Smooth muscle cell (in vitro differentiated cells): ENCODE measurements around the gene PRKCD. TPM values are rescaled to one million over a fixed set of nuclear protein-coding genes. Genes with fewer than 3 reads are reported as not detected.

Experiments
- DNase-seq: peaks from one replicate; lab custom pipeline; 2025; ENCODE audit not compliant: unreplicated experiment; lab: John Stamatoyannopoulos, UW
- H2AFZ ChIP-seq: fragments of 200-600 bp; sonication (generic); 2 replicates; pipeline ENCODE4 v1.6.0; 2016; ENCODE audit warnings: antibody characterized with exemption, low read depth, mild to moderate bottlenecking
- H3F3A ChIP-seq: fragments of 200-600 bp; sonication (generic); 2 replicates; pipeline ENCODE4 v1.6.0; 2017; ENCODE audit warnings: antibody characterized with exemption, low read depth
- H3K27ac ChIP-seq: fragments of 200-600 bp; sonication (generic); 2 replicates; pipeline ENCODE4 v1.5.1; 2016; ENCODE audit warnings: low read depth, mild to moderate bottlenecking
- H3K27me3 ChIP-seq: fragments of 200-600 bp; sonication (generic); 2 replicates; pipeline ENCODE4 v1.6.1; 2016; ENCODE audit warnings: low read depth, mild to moderate bottlenecking
- H3K36me3 ChIP-seq: fragments of 200-600 bp; sonication (generic); 2 replicates; pipeline ENCODE4 v1.5.1; 2016; ENCODE audit warnings: low read depth
- H3K4me1 ChIP-seq: fragments of 200-600 bp; sonication (generic); 2 replicates; pipeline ENCODE4 v1.5.1; 2016; ENCODE audit warnings: low read depth
- H3K4me2 ChIP-seq: fragments of 200-600 bp; sonication (generic); 2 replicates; pipeline ENCODE4 v1.6.0; 2016; ENCODE audit warnings: mild to moderate bottlenecking
- H3K4me3 ChIP-seq: fragments of 200-600 bp; sonication (generic); 2 replicates; pipeline ENCODE4 v1.5.1; 2016; ENCODE audit warnings: mild to moderate bottlenecking
- H3K79me2 ChIP-seq: fragments of 200-600 bp; sonication (generic); 2 replicates; pipeline ENCODE4 v1.6.0; 2016; ENCODE audit warnings: low read depth, mild to moderate bottlenecking
- H3K9ac ChIP-seq: fragments of 200-600 bp; sonication (generic); 2 replicates; pipeline ENCODE4 v1.6.0; 2016; ENCODE audit warnings: low read depth
- H3K9me3 ChIP-seq: fragments of 200-600 bp; sonication (generic); replicated peaks from 2 replicates; pipeline ENCODE4 v1.5.1; 2016; ENCODE audit warnings: low read depth
- H4K20me1 ChIP-seq: fragments of 200-600 bp; sonication (generic); 2 replicates; pipeline ENCODE4 v1.6.0; 2016; ENCODE audit warnings: low read depth
- CTCF ChIP-seq: fragments of 200-600 bp; sonication (generic); IDR thresholded peaks from 2 replicates; pipeline ENCODE4 v1.5.1; 2017; ENCODE audit warnings: borderline replicate concordance, mild to moderate bottlenecking, antibody characterized with exemption; ENCODE audit not compliant: insufficient read depth, poor library complexity, severe bottlenecking
- WGBS: methylation state at CpG from one replicate; pipeline ENCODE4 v1.1.7; 2016; ENCODE audit warnings: low lambda C conversion rate; 5-methylcytosine and 5-hydroxymethylcytosine counted together
- polyA plus RNA-seq: library from polyadenylated mRNA; unstranded; fragments of >200 nt; fragmentation: Nextera tagmentation; extraction: Ambion mirVana; gene quantifications from 2 replicates; pipeline ENCODE4 v1.2.1, GENCODE V29; 2016
- total RNA-seq: library from RNA; depleted of rRNA; stranded (reverse); fragments of >200 nt; gene quantifications from 2 replicates; pipeline ENCODE4 v1.2.3, GENCODE V29; 2014

The PRKCD gene
- total and polyA plus RNA-seq, 2 experiments from 2014 or later, result 6.1 to 22.5 TPM

GRCh38 chr3:53215816-53216215, 54.8 kb downstream of the PRKCD start:
- Histone ChIP-seq H2AFZ (no peak overlapping the region), H3K9ac (no peak overlapping the region), H3K4me3 (no peak overlapping the region), H3K4me2 (no peak overlapping the region), H3K9me3 (no peaks in the 10 kb centered on the region), H4K20me1 (no peaks in the 10 kb centered on the region), H3F3A (peaks cover 8% of the 10 kb centered on the region), H3K27ac (no peak overlapping the region), H3K36me3 (no peaks in the 10 kb centered on the region), H3K27me3 (no peaks in the 10 kb centered on the region), H3K4me1 (no peaks in the 10 kb centered on the region), H3K79me2 (no peaks in the 10 kb centered on the region)
- 72% methylated on average over 2 of the region's 2 CpGs for WGBS
- no peak for DNase-seq
- no peak for TF ChIP-seq CTCF

- H3K9me3 ChIP-seq, result no peaks in the 10 kb centered on the region
- H3F3A ChIP-seq, result peaks cover 9% of the 10 kb centered on the region
- TF ChIP-seq CTCF, result no peak
- H3K79me2 ChIP-seq, result no peaks in the 10 kb centered on the region
- no peak overlapping the region for H3K9ac ChIP-seq
- no peak overlapping the region for H2AFZ ChIP-seq
- no peaks in the 10 kb centered on the region for H3K4me1 ChIP-seq
- no peak overlapping the region for H3K4me2 ChIP-seq
- no peaks in the 10 kb centered on the region for H3K27me3 ChIP-seq
- H4K20me1 ChIP-seq, result no peaks in the 10 kb centered on the region
- DNase-seq, result no peak
- no peak overlapping the region for H3K4me3 ChIP-seq
- 58% methylated on average over 3 of the region's 3 CpGs for WGBS
- H3K36me3 ChIP-seq, result no peaks in the 10 kb centered on the region
- H3K27ac ChIP-seq, result no peak overlapping the region
These were observed 55.7 kb downstream of the PRKCD start for GRCh38 chr3:53216723-53217122.

GRCh38 chr3:53217175-53217574, 56.2 kb downstream of the PRKCD start:
- H3K9me3 ChIP-seq, result no peaks in the 10 kb centered on the region
- no peak for TF ChIP-seq CTCF
- no peak for DNase-seq
- H3K9ac ChIP-seq, result no peak overlapping the region
- H4K20me1 ChIP-seq, result no peaks in the 10 kb centered on the region
- H3K27me3 ChIP-seq, result no peaks in the 10 kb centered on the region
- no peak overlapping the region for H2AFZ ChIP-seq
- H3K4me3 ChIP-seq, result no peak overlapping the region
- WGBS, result 87% methylated on average over 2 of the region's 2 CpGs
- peaks cover 9% of the 10 kb centered on the region for H3F3A ChIP-seq
- no peaks in the 10 kb centered on the region for H3K4me1 ChIP-seq
- no peaks in the 10 kb centered on the region for H3K79me2 ChIP-seq
- no peaks in the 10 kb centered on the region for H3K36me3 ChIP-seq
- H3K4me2 ChIP-seq, result no peak overlapping the region
- no peak overlapping the region for H3K27ac ChIP-seq

GRCh38 chr3:53218131-53218530, 57.1 kb downstream of the PRKCD start:
- DNase-seq, result no peak
- 94% methylated on average over 2 of the region's 2 CpGs for WGBS

More at GRCh38 chr3:53218131-53218530, 57.1 kb downstream of the PRKCD start:
- Histone ChIP-seq H3K79me2 (no peaks in the 10 kb centered on the region), H3F3A (peaks cover 9% of the 10 kb centered on the region), H3K4me1 (no peaks in the 10 kb centered on the region), H3K27ac (no peak overlapping the region), H4K20me1 (no peaks in the 10 kb centered on the region), H3K9ac (no peak overlapping the region), H3K4me3 (no peak overlapping the region), H3K9me3 (no peaks in the 10 kb centered on the region), H3K36me3 (no peaks in the 10 kb centered on the region), H3K4me2 (no peak overlapping the region), H3K27me3 (no peaks in the 10 kb centered on the region), H2AFZ (no peak overlapping the region)
- no peak for TF ChIP-seq CTCF
